Loucy (cell line): Measurements from ENCODE around the gene TMPRSS2.

Experiments used
- H2AFZ ChIP-seq: fragments of 200-600 bp; sonication (generic); 2 replicates; pipeline ENCODE4 v1.6.0; 2016; ENCODE audit warnings: antibody characterized with exemption, mild to moderate bottlenecking, low read length, moderate library complexity
- H3F3A ChIP-seq: fragments of 200-600 bp; 2 replicates; pipeline ENCODE4 v1.6.0; 2016; ENCODE audit warnings: antibody characterized with exemption, low read depth, mild to moderate bottlenecking
- H3K27me3 ChIP-seq: fragments of 200-600 bp; sonication (generic); 2 replicates; pipeline ENCODE4 v1.6.1; 2014; ENCODE audit warnings: low read length, mild to moderate bottlenecking; ENCODE audit not compliant: insufficient read depth, poor library complexity, severe bottlenecking
- H3K36me3 ChIP-seq: fragments of 200-600 bp; sonication (generic); 2 replicates; pipeline ENCODE4 v1.6.1; 2016; ENCODE audit warnings: low read length; ENCODE audit not compliant: insufficient read depth
- H3K4me1 ChIP-seq: fragments of 200-600 bp; sonication (generic); 2 replicates; pipeline ENCODE4 v1.5.1; 2014; ENCODE audit warnings: low read length, mild to moderate bottlenecking; ENCODE audit not compliant: insufficient read depth, poor library complexity, severe bottlenecking
- H3K4me2 ChIP-seq: fragments of 200-600 bp; sonication (generic); 2 replicates; pipeline ENCODE4 v1.6.0; 2014; ENCODE audit warnings: antibody characterized with exemption, low read length, low read depth, mild to moderate bottlenecking; ENCODE audit not compliant: poor library complexity, severe bottlenecking
- H3K4me3 ChIP-seq: fragments of 200-600 bp; sonication (generic); 2 replicates; pipeline ENCODE4 v1.5.1; 2014; ENCODE audit warnings: low read length, mild to moderate bottlenecking, mixed read lengths; ENCODE audit not compliant: poor library complexity, severe bottlenecking
- H3K79me2 ChIP-seq: fragments of 200-600 bp; sonication (generic); 2 replicates; pipeline ENCODE4 v1.6.1; 2014; ENCODE audit warnings: low read length; ENCODE audit not compliant: insufficient read depth
- H3K9ac ChIP-seq: fragments of 200-600 bp; sonication (generic); 2 replicates; pipeline ENCODE4 v1.6.0; 2014; ENCODE audit warnings: mild to moderate bottlenecking, low read depth, low read length, moderate library complexity; ENCODE audit not compliant: poor library complexity, severe bottlenecking
- H3K9me2 ChIP-seq: fragments of 200-600 bp; sonication (generic); replicated peaks from 2 replicates; pipeline ENCODE4 v1.6.1; 2016; ENCODE audit warnings: low read depth, low read length, mixed read lengths
- H3K9me3 ChIP-seq: fragments of 200-600 bp; sonication (generic); 2 replicates; pipeline ENCODE4 v1.6.1; 2014; ENCODE audit warnings: mild to moderate bottlenecking, antibody characterized with exemption, low read length, low read depth; ENCODE audit not compliant: insufficient read depth
- H4K20me1 ChIP-seq: fragments of 200-600 bp; sonication (generic); 2 replicates; pipeline ENCODE4 v1.6.0; 2014; ENCODE audit warnings: antibody characterized with exemption, low read length, mild to moderate bottlenecking; ENCODE audit not compliant: insufficient read depth, poor library complexity, severe bottlenecking
- EZH2phosphoT487 ChIP-seq: fragments of 200-600 bp; IDR thresholded peaks from 2 replicates; pipeline ENCODE4 v1.6.1; 2018; ENCODE audit warnings: antibody characterized with exemption, mild to moderate bottlenecking, moderate library complexity, borderline replicate concordance
- TF ChIP-seq, protein P1 (sequence below): fragments of 200-600 bp; sonication (generic); conservative IDR thresholded peaks from 2 replicates; pipeline ENCODE4 v1.5.1; 2014; ENCODE audit warnings: mild to moderate bottlenecking, antibody characterized with exemption, low read length

TMPRSS2 gene

DNA sequence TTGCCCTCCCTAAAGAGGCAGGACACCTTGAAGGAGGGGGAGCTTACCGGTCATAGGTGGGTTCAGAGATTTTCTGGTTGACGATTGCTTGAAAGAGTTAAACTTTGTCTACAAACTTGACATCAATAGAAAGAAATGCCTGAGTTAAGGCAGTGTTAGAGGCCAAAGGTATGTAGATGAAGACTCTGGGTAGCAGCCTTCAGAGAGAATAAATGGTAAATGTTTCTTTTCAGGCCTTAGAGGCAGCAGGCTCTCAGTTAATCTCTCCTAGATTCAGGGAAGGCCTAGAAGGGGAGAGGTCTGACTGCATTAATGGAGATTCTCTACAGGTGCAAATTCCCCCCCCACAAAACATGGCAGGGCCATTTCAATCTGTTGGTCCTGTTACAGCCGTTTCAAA, 54.2 kb downstream of the TMPRSS2 start:
- no peaks in the 10 kb centered on the region for H3K4me1 ChIP-seq
- no peaks in the 10 kb centered on the region for H3K9me2 ChIP-seq
- no peak overlapping the region for H3K4me2 ChIP-seq
- no peaks in the 10 kb centered on the region for H3K36me3 ChIP-seq
- no peak overlapping the region for H2AFZ ChIP-seq
- H3K4me3 ChIP-seq = no peak overlapping the region
- no peaks in the 10 kb centered on the region for H3F3A ChIP-seq
- H4K20me1 ChIP-seq = no peaks in the 10 kb centered on the region
- no peaks in the 10 kb centered on the region for H3K9me3 ChIP-seq
- no peaks in the 10 kb centered on the region for H3K79me2 ChIP-seq
- H3K9ac ChIP-seq = no peak overlapping the region
- H3K27me3 ChIP-seq = no peaks in the 10 kb centered on the region
- TF ChIP-seq EZH2phosphoT487 = no peak
- TF ChIP-seq, protein P1, sequence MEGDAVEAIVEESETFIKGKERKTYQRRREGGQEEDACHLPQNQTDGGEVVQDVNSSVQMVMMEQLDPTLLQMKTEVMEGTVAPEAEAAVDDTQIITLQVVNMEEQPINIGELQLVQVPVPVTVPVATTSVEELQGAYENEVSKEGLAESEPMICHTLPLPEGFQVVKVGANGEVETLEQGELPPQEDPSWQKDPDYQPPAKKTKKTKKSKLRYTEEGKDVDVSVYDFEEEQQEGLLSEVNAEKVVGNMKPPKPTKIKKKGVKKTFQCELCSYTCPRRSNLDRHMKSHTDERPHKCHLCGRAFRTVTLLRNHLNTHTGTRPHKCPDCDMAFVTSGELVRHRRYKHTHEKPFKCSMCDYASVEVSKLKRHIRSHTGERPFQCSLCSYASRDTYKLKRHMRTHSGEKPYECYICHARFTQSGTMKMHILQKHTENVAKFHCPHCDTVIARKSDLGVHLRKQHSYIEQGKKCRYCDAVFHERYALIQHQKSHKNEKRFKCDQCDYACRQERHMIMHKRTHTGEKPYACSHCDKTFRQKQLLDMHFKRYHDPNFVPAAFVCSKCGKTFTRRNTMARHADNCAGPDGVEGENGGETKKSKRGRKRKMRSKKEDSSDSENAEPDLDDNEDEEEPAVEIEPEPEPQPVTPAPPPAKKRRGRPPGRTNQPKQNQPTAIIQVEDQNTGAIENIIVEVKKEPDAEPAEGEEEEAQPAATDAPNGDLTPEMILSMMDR = no peak

GRCh38 chr21:41453198-41453597, 54.8 kb downstream of the TMPRSS2 start:
- no peaks in the 10 kb centered on the region for H4K20me1 ChIP-seq
- no peak overlapping the region for H3K9ac ChIP-seq
- H3K27me3 ChIP-seq = no peaks in the 10 kb centered on the region
- no peak overlapping the region for H2AFZ ChIP-seq
- H3F3A ChIP-seq = no peaks in the 10 kb centered on the region
- H3K4me1 ChIP-seq = no peaks in the 10 kb centered on the region
- H3K79me2 ChIP-seq = no peaks in the 10 kb centered on the region
- H3K4me3 ChIP-seq = no peak overlapping the region
- H3K4me2 ChIP-seq = no peak overlapping the region
- TF ChIP-seq, protein P1 = no peak
- TF ChIP-seq EZH2phosphoT487 = no peak
- no peaks in the 10 kb centered on the region for H3K9me2 ChIP-seq
- H3K9me3 ChIP-seq = no peaks in the 10 kb centered on the region
- no peaks in the 10 kb centered on the region for H3K36me3 ChIP-seq

DNA sequence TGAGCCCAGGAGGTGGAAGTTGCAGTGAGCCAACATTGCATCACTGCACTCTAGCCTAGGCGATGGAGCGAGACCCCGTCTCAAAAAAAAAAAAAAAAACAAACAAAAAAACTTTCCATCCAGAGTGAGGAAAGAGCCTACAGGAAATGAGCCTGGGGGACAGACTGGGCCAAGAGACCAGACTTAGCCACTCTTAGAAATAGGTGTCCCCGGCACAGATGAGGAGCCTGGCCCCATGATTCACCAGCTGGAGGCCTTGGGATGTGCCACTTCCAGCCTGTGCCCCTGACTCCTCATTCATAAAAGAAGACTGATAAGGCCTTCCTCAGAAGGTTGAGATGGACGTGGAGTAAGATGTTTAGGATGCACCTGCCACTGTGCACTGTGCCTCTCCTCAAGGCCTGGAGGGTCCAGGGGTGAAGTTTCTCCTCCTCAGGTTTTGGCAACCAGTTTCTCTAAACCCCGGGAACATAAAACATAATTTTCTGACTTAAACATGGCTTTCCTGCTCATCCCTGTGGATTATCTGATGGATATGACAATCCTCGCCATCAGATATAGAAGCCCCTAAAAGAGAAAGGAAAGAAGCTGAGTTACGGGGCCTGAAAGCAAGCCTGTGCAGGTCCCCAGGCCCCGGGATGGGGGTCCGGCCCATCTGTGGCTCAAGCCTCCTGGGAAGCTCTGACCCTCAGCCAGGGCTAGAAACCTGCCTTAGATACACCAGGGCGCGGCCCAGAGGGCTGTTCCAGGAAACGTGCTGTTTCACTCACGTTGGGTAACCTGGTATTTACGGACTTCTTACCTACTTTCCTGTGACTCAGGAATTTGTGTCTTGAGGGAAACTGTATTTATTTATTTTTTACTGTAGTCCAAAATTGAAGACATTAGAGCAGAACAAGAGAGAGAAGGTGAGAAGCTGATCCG, 55.9 kb downstream of the TMPRSS2 start:
- H3F3A ChIP-seq = no peaks in the 10 kb centered on the region
- TF ChIP-seq EZH2phosphoT487 = no peak
- TF ChIP-seq, protein P1 = no peak
- no peaks in the 10 kb centered on the region for H3K36me3 ChIP-seq

More for the DNA sequence above, 55.9 kb downstream of the TMPRSS2 start:
- no peak overlapping the region for H3K4me2 ChIP-seq
- no peaks in the 10 kb centered on the region for H3K27me3 ChIP-seq
- no peaks in the 10 kb centered on the region for H3K79me2 ChIP-seq
- no peaks in the 10 kb centered on the region for H3K9me3 ChIP-seq
- H2AFZ ChIP-seq = no peak overlapping the region
- H3K9me2 ChIP-seq = no peaks in the 10 kb centered on the region
- H4K20me1 ChIP-seq = no peaks in the 10 kb centered on the region
- no peaks in the 10 kb centered on the region for H3K4me1 ChIP-seq
- H3K9ac ChIP-seq = no peak overlapping the region
- no peak overlapping the region for H3K4me3 ChIP-seq
